ENCODE measurements around the gene LIMCH1. TPM values are rescaled to one million over a fixed set of nuclear protein-coding genes. Genes with fewer than 3 reads are reported as not detected.

LIMCH1 gene
- total RNA-seq, 2 donors from 2014 or later, result 9.3 to 24.1 TPM

GRCh38 chr4:41587286-41587685 lies 49.3 kb downstream of the LIMCH1 start:
- H3K27me3 ChIP-seq, result no peaks in the 10 kb centered on the region
- peaks cover 6% of the 10 kb centered on the region for H3K4me1 ChIP-seq
- H3K36me3 ChIP-seq (replicated peaks in 1 of 2; ENCODE audit: insufficient read depth in 1 of 2, low read depth in 2 of 2), result no peaks in the 10 kb centered on the region
- H3K4me3 ChIP-seq, result no peak overlapping the region
- no peaks in the 10 kb centered on the region for H3K9me3 ChIP-seq
- DNase-seq, result no peak
- intact Hi-C loops (cut with DNase I), result no loop called here
- TF ChIP-seq CTCF (IDR thresholded peaks at IDR 0.05) (no peak), POLR2A (IDR thresholded peaks at IDR 0.05) (no peak)
- 68 to 82% methylated on average over 3 of the region's 3 CpGs for WGBS, 2 donors
- ATAC-seq, result no peak
- H3K27ac ChIP-seq, result no peak overlapping the region

GRCh38 chr4:41590591-41590990 lies 52.6 kb downstream of the LIMCH1 start:
- Histone ChIP-seq H3K9me3 (no peaks in the 10 kb centered on the region), H3K4me1 (peaks cover 6% of the 10 kb centered on the region), H3K4me3 (no peak overlapping the region), H3K27ac (peak overlapping the region in 1 of 4 donors; percentile 56), H3K36me3 (replicated peaks in 1 of 2; ENCODE audit: insufficient read depth in 1 of 2, low read depth in 2 of 2) (no peaks in the 10 kb centered on the region), H3K27me3 (no peaks in the 10 kb centered on the region)
- ATAC-seq (peak; percentile 64), DNase-seq (peak; percentile 21 to 55 (median 40))
- 31 to 32% methylated on average over 3 of the region's 3 CpGs for WGBS, 2 donors
- TF ChIP-seq CTCF (IDR thresholded peaks at IDR 0.05) (no peak), POLR2A (IDR thresholded peaks at IDR 0.05) (no peak)
- intact Hi-C loops (cut with DNase I), result no loop called here

DNA sequence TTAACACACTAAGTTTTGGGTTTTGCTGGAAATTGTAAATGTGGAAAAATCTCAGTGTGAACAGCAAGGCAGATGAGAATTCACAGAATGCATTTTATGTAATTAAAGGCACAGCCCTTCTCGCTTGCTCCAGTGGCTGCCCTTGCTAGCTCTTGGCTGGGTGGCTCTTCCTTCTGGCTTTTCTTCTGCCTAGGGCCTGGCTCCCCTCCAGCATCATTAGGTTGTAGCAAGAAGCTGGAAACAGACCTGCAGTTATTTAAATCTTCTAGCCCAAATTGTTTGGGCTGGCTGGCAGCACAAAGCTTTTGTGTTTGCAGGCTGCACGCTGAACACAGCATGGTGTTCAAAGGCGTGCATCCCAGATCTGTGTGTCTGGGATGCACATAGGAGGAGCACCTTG lies 56.5 kb downstream of the LIMCH1 start:
- no peaks in the 10 kb centered on the region for H3K36me3 ChIP-seq (replicated peaks in 1 of 2; ENCODE audit: insufficient read depth in 1 of 2, low read depth in 2 of 2)
- intact Hi-C loops (cut with DNase I), result no loop called here
- no peak for TF ChIP-seq POLR2A (IDR thresholded peaks at IDR 0.05)
- TF ChIP-seq CTCF (IDR thresholded peaks at IDR 0.05), result no peak
- H3K4me3 ChIP-seq, result no peak overlapping the region
- ATAC-seq, result no peak
- H3K4me1 ChIP-seq, result peaks cover 6% of the 10 kb centered on the region
- H3K9me3 ChIP-seq, result no peaks in the 10 kb centered on the region
- no peak overlapping the region for H3K27ac ChIP-seq
- H3K27me3 ChIP-seq, result no peaks in the 10 kb centered on the region
- peak in 2 of 4 donors; percentile 9 to 14 for DNase-seq
- WGBS, 2 donors, result 62 to 84% methylated on average over 3 of the region's 3 CpGs

DNA sequence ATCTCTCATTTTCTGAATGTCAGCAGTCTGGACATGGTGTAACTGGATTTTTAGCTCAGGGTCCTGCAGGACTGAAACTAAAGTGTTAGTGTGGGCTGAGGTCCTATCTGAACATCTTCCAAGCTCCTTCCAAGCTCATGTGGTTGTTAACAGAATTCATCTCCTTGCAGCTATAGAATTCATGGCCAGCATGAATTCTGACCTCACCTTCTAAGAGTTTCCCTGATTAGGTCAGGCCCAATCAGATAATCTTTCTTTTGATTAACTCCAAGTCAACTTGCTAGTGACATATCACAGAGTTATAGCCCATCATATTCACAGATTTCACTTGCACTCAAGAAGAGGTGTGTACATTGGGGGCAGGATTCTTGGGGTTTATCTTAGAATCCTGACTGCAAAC lies 59.5 kb downstream of the LIMCH1 start:
- intact Hi-C loops (cut with DNase I), result no loop called here
- Histone ChIP-seq H3K27ac (no peak overlapping the region), H3K9me3 (no peaks in the 10 kb centered on the region), H3K4me3 (no peak overlapping the region), H3K27me3 (no peaks in the 10 kb centered on the region), H3K36me3 (replicated peaks in 1 of 2; ENCODE audit: insufficient read depth in 1 of 2, low read depth in 2 of 2) (no peaks in the 10 kb centered on the region), H3K4me1 (no peaks in the 10 kb centered on the region)
- DNase-seq (no peak), ATAC-seq (no peak)
- no peak for TF ChIP-seq CTCF (IDR thresholded peaks at IDR 0.05)
- TF ChIP-seq POLR2A (IDR thresholded peaks at IDR 0.05), result no peak

DNA sequence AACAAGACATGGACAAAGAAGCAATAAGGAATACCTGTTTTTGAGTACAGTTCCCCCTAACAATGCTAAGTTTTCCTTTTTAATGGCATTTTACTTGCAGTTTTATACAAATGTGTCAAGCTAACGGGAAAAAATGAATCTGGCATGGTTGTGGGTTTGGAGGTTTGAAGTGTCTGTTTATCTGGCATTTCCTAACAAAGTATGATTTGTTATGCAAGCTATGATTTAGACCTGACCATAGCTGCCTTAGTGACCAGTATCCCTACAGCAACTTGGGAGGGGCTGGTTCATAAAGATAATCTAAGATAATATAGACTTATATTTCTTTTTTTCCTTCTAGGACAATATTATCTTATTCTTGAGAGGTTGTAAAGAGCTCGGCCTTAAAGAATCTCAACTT lies 60.6 kb downstream of the LIMCH1 start:
- TF ChIP-seq CTCF (IDR thresholded peaks at IDR 0.05) (no peak), POLR2A (IDR thresholded peaks at IDR 0.05) (no peak)
- ATAC-seq (no peak), DNase-seq (no peak)
- intact Hi-C loops (cut with DNase I), result no loop called here
- 60 to 61% methylated on average over 2 of the region's 2 CpGs for WGBS, 2 donors
- H3K4me3 ChIP-seq, result no peak overlapping the region
- no peaks in the 10 kb centered on the region for H3K27me3 ChIP-seq
- no peak overlapping the region for H3K27ac ChIP-seq
- H3K9me3 ChIP-seq, result no peaks in the 10 kb centered on the region
- H3K4me1 ChIP-seq, result no peaks in the 10 kb centered on the region
- H3K36me3 ChIP-seq (replicated peaks in 1 of 2; ENCODE audit: insufficient read depth in 1 of 2, low read depth in 2 of 2), result no peaks in the 10 kb centered on the region

All from body of pancreas (tissue), 4 donors.